Stimulated activated CD4-positive, alpha-beta T cell treated with anti-CD3 and anti-CD28 coated beads, Interleukin-12 subunit alpha, Interleukin-12 subunit beta, amount 100 ng/mL, for 48 hours (primary cell): ENCODE data around the gene ACTL9.

Source experiments
- DNase-seq, 3 donors: peaks; one replicate each; pipeline ENCODE4 v3.0.0-alpha.2; 2020; ENCODE audit warnings: low read depth in 2 of 3, low spot score in 1 of 3

The ACTL9 gene

GRCh38 chr19:8686549-8686948, 12.0 kb downstream of the ACTL9 start:
- no peak for DNase-seq

- DNase-seq, result no peak
Observed at GRCh38 chr19:8684001-8684902, 14.3 kb downstream of the ACTL9 start.

- no peak for DNase-seq
Observed at GRCh38 chr19:8682931-8683330, 15.7 kb downstream of the ACTL9 start.

DNA sequence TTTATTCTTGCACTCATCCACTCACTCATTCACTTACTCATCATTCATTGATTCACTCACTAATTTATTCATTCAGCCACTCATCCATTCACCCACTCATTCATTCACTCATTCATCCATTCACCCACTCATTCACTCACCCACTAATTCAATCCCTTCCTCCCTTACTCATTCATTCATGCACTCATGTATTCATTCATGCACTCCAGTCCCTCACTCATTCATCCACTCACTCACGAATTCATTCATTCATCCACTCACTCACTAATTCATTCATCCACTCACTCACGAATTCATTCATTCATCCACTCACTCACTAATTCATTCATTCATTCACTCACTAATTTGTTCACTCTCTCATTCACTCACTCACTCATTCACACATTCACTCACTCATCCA, 16.1 kb downstream of the ACTL9 start:
- no peak for DNase-seq

GRCh38 chr19:8681345-8682029, 17.1 kb downstream of the ACTL9 start:
- DNase-seq, result no peak

GRCh38 chr19:8680676-8681344, 17.8 kb downstream of the ACTL9 start:
- no peak for DNase-seq

DNA sequence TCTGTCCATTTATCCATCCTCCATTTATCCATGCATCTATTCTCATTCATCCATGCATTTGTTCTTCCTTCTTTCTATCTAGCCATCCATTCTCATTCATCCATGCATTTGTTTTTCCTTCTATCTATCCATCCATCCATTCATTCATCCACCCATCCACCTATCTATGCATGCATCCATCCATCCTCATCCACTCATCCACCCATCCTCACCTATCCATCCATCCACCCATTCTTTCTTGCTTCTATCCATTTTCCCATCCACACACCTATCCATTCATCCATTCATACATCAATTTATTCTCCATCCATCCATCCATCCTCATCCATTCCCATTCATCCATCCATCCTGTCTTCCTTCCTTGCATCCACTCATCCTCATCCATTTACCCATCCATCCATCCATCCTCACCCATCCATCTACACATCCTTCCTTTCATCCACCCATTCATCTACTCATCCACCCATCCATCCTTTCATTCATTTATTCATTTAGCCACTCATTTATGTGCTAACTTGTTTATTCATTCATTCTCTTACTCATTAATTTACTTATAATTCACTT, 20.3 kb downstream of the ACTL9 start:
- no peak for DNase-seq

DNA sequence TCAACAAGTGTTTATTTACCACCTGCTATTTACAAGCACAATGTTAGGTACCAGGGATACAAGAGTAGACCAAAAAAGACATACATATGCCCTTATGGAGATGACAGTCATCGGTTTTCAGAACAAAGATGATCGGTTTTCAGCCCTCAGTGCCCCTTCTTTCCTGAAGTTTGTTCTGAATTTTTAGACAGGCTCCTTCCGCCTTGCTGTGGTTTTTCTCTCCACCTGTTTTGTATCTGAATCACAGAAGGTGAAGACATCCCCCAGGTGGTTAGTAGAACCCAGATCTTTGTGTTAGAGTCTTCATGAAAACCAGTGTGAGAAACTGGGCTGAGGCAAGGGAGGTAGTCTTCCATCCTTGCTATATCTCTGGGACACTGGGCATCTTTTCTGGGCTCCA, 23.5 kb downstream of the ACTL9 start:
- no peak for DNase-seq

DNA sequence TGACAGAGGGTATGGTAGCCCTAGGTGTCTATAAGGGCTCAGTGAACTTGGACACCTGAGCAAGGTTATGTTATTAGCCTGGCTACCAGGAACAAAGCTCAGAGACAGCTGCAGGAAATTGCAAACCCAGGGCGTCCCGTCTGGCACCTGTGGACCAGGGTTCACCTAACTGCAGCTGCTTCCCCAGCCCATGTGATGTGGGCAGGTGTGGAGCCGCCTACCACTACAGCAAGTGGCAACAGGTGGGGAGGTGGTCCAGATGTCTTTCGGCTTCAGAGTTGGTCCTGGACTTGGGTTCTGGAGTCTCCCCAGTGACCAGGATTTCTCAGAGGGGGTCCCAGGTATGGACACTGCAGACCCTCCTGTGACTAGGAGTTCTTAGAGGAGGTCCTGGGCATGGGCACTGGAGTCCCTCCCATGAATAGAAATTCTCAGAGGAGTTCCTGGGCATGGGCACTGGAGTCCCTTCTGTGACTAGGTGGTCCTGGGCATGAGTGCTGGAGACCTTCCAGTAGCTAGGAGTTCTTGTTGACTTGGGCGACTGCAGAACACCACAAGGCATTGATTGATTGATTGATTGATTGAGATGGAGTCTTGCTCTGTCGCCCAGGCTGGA, 25.2 kb downstream of the ACTL9 start:
- DNase-seq, result no peak

DNA sequence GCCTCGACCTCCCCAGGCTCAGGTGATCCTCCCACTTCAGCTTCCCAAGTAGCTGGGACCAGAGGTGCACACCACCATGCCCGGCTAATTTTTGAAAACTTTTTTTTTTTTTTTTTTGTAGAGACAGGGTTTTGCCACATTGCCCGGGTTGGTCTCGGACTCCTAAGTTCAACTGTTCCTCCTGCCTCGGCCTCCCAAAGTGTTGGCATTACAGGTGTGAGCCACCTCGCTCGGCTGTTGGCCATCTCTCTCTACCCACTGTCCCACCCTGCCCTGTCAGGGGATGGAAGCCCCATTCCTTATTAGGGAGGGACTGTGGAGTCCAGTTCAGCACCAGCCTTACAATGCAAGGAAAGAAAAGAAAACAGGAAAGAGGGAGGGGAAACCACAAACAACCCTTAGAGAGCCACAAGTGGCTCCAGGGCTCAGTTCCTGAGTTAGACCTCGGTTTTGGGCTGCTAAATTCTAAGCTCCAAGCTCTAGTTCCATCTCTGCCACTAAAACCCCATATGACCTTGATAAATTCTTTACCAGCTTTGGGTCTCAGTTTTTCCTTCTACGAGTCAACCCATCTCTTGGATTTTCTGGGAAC, 31.7 kb downstream of the ACTL9 start:
- no peak for DNase-seq

DNA sequence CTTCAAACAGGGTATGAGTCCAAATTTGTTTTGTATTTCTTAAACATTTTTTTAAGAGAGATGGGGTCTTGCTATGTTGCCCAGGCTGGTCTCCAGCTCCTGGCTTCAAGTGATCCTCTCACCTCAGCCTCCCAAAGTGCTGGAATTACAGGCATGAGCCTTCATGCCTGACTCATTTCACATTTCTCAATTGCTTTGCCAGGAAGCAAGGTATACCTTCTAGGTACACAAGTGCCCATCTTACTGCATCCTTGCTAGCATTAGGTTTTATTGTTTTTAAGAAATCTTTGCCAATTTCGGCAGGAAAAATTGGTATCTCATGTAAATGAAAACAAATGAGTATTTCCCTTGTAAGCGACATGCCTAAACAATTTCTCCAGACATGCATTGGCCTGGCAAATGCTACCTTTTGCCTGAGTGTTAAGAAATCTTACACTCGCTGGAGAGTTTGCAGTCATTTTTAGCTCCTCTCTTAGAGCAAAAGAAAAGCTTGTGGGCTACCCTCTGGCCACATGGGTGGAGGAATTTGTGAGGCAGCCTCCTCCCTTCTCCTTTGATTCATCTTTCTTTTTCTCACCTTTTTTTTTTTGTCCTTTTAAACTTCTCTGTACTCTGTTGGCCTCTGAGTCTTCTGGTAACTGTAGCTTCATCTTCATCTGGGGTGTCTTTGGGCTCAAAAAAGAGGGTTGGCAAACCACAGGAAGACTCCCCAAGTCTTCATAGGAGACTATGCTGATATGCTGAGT, 33.0 kb downstream of the ACTL9 start:
- DNase-seq, result no peak

GRCh38 chr19:8664671-8665057, 33.9 kb downstream of the ACTL9 start:
- no peak for DNase-seq

GRCh38 chr19:8663920-8664670, 34.5 kb downstream of the ACTL9 start:
- peak in 1 of 3 donors; percentile 35 for DNase-seq

DNA sequence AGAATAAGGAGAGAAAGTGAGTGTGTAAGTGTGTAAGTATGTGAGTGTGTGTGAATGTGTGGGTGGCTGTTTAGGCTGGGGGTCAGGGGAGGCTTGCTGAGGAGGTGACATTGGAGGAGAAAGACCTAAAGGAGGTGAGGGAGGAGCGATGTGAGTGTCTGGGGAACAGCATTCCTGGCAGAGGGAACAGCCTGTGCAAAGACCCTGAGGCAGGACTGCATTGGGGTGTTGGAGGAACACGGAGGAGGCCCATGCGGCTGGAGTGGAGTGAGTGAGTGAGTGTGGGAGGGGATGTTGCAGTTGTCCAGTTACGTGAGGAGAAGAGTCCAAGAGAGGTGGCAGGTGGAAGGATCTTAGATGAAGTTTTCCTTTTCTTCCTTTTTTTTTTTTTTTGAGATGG, 36.3 kb downstream of the ACTL9 start:
- no peak for DNase-seq

DNA sequence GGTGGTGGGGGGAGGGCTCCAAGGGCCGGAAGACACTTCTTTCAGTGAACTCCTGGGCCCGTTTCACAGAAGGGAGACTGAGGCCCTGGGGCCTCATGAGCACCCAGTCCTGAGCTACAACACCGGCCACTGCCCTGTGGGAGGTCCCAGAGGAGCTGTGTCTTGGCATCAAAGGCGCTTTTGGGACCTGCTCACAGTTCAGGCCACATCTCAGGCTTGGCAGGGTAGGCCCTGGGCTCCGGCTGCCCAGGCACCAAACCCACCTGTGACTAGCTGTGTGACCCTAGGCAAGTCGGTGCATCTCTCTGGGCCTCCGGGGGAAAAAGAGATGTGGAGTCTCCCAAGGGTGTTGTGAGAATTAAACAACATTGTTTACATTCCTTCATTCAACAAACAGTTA, 38.7 kb downstream of the ACTL9 start:
- DNase-seq, result no peak

DNA sequence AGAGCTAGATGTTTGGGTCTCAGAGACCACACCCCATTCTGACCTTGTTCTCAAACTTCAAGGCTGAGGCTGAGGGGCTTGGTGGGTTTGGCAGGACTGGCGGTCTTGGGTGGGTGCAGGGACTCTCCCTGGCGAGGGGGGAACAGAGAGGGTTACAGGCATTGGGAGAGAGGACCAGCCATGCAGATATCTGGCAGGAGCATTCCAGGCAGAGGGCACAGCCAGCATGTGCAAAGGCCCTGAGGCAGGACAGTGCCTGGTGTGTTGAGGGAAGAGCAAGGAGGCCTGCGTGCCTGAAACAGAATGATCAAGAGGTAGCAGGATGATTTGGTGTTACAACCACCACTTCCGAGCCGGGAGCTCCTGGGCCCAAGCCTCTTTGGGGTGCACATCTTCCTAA, 40.7 kb downstream of the ACTL9 start:
- DNase-seq, result no peak

- DNase-seq, result no peak
Observed at GRCh38 chr19:8655340-8655709, 43.3 kb downstream of the ACTL9 start.

GRCh38 chr19:8654591-8655339, 43.8 kb downstream of the ACTL9 start:
- peak; percentile 25 to 51 (median 47) for DNase-seq

DNA sequence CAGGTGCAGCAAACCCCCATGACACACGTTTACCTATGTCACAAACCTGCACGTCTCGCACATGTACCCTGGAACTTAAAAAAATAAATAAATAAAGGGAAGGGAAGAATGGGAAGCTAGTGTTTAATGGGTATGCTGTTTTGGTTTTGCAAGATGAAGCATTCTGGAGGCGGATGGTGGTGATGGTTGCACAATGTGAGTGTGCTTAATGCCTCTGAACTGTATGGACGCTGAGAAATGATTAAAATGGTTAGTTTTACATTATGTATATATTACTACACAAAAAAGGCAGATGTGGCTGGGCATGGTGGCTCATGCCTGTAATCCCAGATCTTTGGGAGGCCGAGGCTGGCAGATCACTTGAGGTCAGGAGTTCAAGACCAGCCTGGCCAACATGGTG, 50.4 kb downstream of the ACTL9 start:
- no peak for DNase-seq
